ENCODE measurements around the gene PNPLA2.

The PNPLA2 gene

DNA sequence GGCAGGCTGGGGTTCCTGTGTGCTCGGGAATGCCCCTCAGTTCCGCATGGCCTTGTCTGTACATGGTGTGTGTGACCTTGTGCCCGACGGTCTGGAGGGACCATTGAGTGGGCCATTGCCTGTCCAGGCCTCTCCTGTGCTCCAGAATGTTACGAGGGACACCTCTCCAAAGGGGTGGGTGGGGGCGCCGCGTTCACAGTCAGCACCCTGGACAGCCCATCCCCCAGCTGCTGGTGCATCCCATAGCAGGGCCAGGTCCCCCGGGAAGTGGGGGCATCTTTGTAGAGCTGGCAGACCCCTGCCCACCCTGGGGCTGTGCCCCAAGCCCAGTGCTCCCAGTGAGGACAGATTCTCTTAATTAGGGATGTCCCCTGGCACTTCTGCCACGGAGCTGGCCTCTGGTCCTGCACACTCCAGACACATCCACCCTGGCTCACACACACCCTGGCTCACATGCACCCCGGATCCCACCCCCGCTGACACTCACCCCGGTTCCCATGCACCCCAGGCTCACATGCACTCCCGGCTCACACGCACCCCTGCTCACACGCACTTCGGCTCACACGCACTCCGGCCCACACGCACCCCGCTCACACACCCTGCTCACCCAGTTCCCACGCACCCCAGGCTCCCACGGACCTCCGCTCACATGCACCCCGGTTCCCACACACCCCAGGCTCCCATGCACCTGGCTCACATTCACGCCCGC lies 39.5 kb downstream of the PNPLA2 start:
- Histone ChIP-seq H3K27me3 (ENCODE audit: control insufficient read depth, insufficient read depth, low read length, poor library complexity, severe bottlenecking) (no peaks in the 10 kb centered on the region), H3K4me3 (ENCODE audit: insufficient read depth, low read depth, low read length) (no peak overlapping the region), H3K9me3 (ENCODE audit: control insufficient read depth, low read length) (no peaks in the 10 kb centered on the region), H3K27ac (ENCODE audit: insufficient read depth, low read depth, low read length, poor library complexity, severe bottlenecking) (no peak overlapping the region), H3K36me3 (ENCODE audit: control insufficient read depth, insufficient read depth, low read length) (no peaks in the 10 kb centered on the region), H3K4me1 (ENCODE audit: control insufficient read depth, insufficient read depth, low read length) (peaks cover 56% of the 10 kb centered on the region)
- WGBS, 2 experiments = 90 to 91% methylated on average over 27 of the region's 27 CpGs

DNA sequence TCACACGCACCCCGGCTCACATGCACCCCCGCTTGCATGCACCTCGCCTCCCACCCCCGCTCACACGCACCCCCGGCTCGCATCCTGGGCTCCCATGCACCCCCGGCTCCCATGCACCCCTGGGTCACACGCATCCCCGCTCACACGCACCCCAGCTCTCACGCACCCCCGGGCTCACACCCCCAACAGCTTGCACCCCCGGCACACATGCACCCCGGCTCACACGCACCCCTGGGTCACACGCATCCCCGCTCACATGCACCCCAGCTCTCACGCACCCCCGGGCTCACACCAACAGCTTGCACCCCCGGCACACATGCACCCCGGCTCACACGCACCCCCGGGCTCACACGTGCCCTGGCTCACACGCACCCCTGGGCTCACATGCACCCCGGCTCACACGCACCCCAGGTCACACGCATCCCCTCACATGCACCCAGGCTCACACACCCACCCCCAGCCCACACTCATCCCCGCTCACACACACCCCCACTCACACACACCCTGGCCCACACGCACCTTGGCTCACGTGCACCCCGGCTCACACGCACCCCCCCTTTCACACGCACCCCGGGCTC lies 40.1 kb downstream of the PNPLA2 start:
- H3K9me3 ChIP-seq (ENCODE audit: control insufficient read depth, low read length) = no peaks in the 10 kb centered on the region
- no peaks in the 10 kb centered on the region for H3K27me3 ChIP-seq (ENCODE audit: control insufficient read depth, insufficient read depth, low read length, poor library complexity, severe bottlenecking)
- H3K4me3 ChIP-seq (ENCODE audit: insufficient read depth, low read depth, low read length) = no peak overlapping the region
- no peaks in the 10 kb centered on the region for H3K36me3 ChIP-seq (ENCODE audit: control insufficient read depth, insufficient read depth, low read length)
- H3K4me1 ChIP-seq (ENCODE audit: control insufficient read depth, insufficient read depth, low read length) = peaks cover 57% of the 10 kb centered on the region
- no peak overlapping the region for H3K27ac ChIP-seq (ENCODE audit: insufficient read depth, low read depth, low read length, poor library complexity, severe bottlenecking)
- WGBS, 2 experiments = 95 to 96% methylated on average over 37 of the region's 37 CpGs

DNA sequence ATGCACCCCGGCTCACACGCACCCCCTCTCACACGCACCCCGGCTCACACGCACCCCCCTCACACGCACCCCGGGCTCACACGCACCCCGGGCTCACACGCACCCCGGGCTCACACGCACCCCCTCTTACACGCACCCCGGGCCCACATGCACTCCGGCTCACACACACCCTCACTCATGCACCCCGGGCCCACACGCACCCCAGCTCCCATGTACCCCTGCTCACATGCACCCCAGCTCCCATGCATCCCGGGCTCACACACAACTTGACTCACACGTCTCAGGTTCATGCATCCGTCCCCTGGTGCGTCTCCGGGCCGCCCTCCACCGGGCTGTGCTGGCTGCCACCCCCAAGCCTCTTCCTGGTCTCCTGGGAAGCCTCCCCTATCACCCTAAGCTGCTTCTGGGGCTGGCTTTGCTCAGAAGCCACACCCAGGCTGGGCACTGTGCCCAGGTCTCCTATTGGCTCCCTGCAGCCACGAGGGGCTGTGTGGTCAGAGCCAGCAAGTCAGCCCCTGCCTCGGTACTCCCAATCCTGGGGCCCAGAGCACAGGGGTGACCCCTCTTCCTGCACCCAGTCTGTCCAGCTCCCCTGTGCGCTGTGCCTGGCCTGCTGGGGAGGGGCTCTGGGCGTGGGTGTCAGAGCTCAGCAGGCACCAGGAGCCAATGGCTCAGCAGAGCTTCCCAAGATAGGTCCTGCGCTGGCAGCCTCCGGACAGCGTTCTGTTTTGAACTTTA lies 40.8 kb downstream of the PNPLA2 start:
- H3K4me1 ChIP-seq (ENCODE audit: control insufficient read depth, insufficient read depth, low read length) = peaks cover 50% of the 10 kb centered on the region
- no peaks in the 10 kb centered on the region for H3K27me3 ChIP-seq (ENCODE audit: control insufficient read depth, insufficient read depth, low read length, poor library complexity, severe bottlenecking)
- no peaks in the 10 kb centered on the region for H3K36me3 ChIP-seq (ENCODE audit: control insufficient read depth, insufficient read depth, low read length)
- no peaks in the 10 kb centered on the region for H3K9me3 ChIP-seq (ENCODE audit: control insufficient read depth, low read length)
- no peak overlapping the region for H3K27ac ChIP-seq (ENCODE audit: insufficient read depth, low read depth, low read length, poor library complexity, severe bottlenecking)
- 90% methylated on average over 26 of the region's 31 CpGs for WGBS, 2 experiments
- H3K4me3 ChIP-seq (ENCODE audit: insufficient read depth, low read depth, low read length) = no peak overlapping the region

DNA sequence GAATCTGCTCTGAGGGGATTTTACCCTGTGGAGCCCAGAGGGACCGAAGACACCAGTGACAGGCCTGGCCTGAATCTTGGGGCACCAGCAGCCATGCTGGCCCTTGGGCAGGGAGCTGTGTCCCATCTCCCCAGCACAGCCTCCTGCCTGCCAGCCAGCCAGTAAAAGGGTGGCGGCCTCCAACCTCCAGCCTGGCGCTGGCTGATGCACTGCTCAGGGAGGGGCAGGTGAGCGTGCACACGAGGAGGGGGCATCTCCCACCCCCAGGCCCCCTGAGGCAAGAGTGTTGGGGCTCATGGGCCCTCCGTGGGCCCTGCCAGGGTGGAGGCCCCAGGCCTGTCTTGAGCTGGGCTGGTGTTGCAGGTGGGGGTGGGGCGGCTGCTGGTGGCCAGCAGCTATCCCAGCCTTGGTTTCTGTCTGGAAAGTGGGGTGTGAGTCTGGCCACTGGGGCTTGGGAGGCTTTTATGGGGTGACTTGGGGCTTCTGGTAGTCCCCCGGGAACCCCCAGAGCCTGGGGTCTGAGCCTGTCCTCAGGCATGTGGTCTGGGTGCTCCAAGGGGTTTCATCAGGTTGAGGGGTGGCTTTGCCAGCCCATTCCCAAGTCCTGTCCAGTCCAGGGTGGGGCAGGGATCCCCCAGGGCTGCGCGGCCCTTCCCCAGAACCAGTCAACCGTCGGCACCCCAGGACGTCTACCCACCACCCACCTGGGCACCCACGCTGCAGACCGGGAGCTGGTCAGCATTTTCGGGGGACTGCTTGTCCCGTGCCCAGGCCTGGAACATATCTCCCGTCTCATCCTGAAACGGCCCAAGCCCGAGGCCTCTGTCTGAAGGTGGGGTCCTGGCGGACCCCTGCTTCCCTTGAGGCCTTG lies 41.8 kb downstream of the PNPLA2 start:
- H3K4me1 ChIP-seq (ENCODE audit: control insufficient read depth, insufficient read depth, low read length) = peaks cover 44% of the 10 kb centered on the region
- H3K4me3 ChIP-seq (ENCODE audit: insufficient read depth, low read depth, low read length) = no peak overlapping the region
- no peak overlapping the region for H3K27ac ChIP-seq (ENCODE audit: insufficient read depth, low read depth, low read length, poor library complexity, severe bottlenecking)
- H3K36me3 ChIP-seq (ENCODE audit: control insufficient read depth, insufficient read depth, low read length) = no peaks in the 10 kb centered on the region
- no peaks in the 10 kb centered on the region for H3K9me3 ChIP-seq (ENCODE audit: control insufficient read depth, low read length)
- 89 to 90% methylated on average over 21 of the region's 21 CpGs for WGBS, 2 experiments
- no peaks in the 10 kb centered on the region for H3K27me3 ChIP-seq (ENCODE audit: control insufficient read depth, insufficient read depth, low read length, poor library complexity, severe bottlenecking)

DNA sequence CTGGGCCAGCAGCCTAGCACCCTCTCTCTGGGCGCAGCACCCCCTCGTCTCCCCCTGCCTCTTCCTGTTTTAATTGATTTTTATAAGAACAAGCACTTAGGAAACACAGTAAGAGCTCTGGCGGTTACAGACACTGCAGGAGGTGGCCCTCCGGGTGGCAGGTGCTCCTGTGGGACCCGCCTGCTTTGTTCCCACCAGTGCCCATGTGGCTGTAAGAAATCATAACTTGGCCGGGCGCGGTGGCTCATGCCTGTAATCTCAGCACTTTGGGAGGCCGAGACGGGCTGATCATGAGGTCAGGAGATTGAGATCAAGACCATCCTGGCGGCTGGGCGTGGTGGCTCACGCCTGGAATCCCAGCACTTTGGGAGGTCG lies 42.4 kb downstream of the PNPLA2 start:
- H3K36me3 ChIP-seq (ENCODE audit: control insufficient read depth, insufficient read depth, low read length) = no peaks in the 10 kb centered on the region
- H3K27me3 ChIP-seq (ENCODE audit: control insufficient read depth, insufficient read depth, low read length, poor library complexity, severe bottlenecking) = no peaks in the 10 kb centered on the region
- no peak overlapping the region for H3K4me3 ChIP-seq (ENCODE audit: insufficient read depth, low read depth, low read length)
- H3K27ac ChIP-seq (ENCODE audit: insufficient read depth, low read depth, low read length, poor library complexity, severe bottlenecking) = no peak overlapping the region
- 93 to 96% methylated on average over 14 of the region's 14 CpGs for WGBS, 2 experiments
- H3K9me3 ChIP-seq (ENCODE audit: control insufficient read depth, low read length) = no peaks in the 10 kb centered on the region
- peaks cover 43% of the 10 kb centered on the region for H3K4me1 ChIP-seq (ENCODE audit: control insufficient read depth, insufficient read depth, low read length)

DNA sequence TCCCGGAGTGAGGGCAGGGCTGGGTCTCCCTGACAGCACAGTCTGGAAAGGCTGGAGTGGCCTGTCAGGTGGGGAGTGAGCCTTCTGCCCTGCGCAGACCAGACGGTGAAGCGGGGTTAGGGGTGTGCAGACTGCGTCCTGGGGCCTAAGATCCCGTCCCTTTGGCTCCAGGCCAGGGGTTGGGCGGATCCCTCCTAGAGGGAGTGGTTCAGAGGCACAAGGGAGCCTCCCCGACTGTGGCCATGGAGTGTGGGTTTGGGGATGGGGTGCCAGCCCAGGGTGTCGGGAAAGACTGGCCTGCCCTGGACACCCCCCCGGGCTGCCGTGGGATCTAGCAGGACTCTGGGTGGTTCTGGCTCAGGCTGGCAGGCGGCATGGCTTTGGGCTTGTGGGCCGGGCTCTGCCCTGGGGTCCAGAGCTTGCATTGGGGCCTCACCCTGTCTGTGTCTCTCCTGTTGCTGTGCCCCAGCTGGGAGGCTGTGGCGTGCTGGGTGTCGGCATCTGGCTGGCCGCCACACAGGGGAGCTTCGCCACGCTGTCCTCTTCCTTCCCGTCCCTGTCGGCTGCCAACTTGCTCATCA lies 43.5 kb downstream of the PNPLA2 start:
- H3K4me3 ChIP-seq (ENCODE audit: insufficient read depth, low read depth, low read length) = no peak overlapping the region
- WGBS, 2 experiments = 69 to 70% methylated on average over 20 of the region's 20 CpGs
- H3K4me1 ChIP-seq (ENCODE audit: control insufficient read depth, insufficient read depth, low read length) = peaks cover 35% of the 10 kb centered on the region
- H3K27ac ChIP-seq (ENCODE audit: insufficient read depth, low read depth, low read length, poor library complexity, severe bottlenecking) = no peak overlapping the region
- no peaks in the 10 kb centered on the region for H3K36me3 ChIP-seq (ENCODE audit: control insufficient read depth, insufficient read depth, low read length)
- H3K9me3 ChIP-seq (ENCODE audit: control insufficient read depth, low read length) = no peaks in the 10 kb centered on the region
- no peaks in the 10 kb centered on the region for H3K27me3 ChIP-seq (ENCODE audit: control insufficient read depth, insufficient read depth, low read length, poor library complexity, severe bottlenecking)

DNA sequence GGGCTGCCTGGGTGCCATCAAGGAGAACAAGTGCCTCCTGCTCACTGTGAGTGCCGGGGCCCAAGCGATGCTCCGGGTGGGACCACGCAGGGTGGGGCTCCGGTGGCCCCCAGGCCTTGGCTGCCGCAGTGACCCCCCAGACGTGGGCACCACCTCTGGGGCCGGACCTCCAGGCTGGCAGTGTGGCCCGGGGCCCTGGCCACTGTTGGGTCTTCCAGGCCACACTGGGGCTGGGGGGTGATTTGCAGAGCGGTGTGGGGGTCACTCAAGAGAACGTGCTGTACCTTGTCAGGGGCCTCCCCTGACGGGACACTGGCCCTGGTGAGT lies 43.9 kb downstream of the PNPLA2 start:
- Histone ChIP-seq H3K27me3 (ENCODE audit: control insufficient read depth, insufficient read depth, low read length, poor library complexity, severe bottlenecking) (no peaks in the 10 kb centered on the region), H3K9me3 (ENCODE audit: control insufficient read depth, low read length) (no peaks in the 10 kb centered on the region), H3K36me3 (ENCODE audit: control insufficient read depth, insufficient read depth, low read length) (no peaks in the 10 kb centered on the region), H3K4me1 (ENCODE audit: control insufficient read depth, insufficient read depth, low read length) (peaks cover 35% of the 10 kb centered on the region), H3K27ac (ENCODE audit: insufficient read depth, low read depth, low read length, poor library complexity, severe bottlenecking) (no peak overlapping the region), H3K4me3 (ENCODE audit: insufficient read depth, low read depth, low read length) (no peak overlapping the region)
- WGBS, 2 experiments = 73 to 79% methylated on average over 12 of the region's 12 CpGs

DNA sequence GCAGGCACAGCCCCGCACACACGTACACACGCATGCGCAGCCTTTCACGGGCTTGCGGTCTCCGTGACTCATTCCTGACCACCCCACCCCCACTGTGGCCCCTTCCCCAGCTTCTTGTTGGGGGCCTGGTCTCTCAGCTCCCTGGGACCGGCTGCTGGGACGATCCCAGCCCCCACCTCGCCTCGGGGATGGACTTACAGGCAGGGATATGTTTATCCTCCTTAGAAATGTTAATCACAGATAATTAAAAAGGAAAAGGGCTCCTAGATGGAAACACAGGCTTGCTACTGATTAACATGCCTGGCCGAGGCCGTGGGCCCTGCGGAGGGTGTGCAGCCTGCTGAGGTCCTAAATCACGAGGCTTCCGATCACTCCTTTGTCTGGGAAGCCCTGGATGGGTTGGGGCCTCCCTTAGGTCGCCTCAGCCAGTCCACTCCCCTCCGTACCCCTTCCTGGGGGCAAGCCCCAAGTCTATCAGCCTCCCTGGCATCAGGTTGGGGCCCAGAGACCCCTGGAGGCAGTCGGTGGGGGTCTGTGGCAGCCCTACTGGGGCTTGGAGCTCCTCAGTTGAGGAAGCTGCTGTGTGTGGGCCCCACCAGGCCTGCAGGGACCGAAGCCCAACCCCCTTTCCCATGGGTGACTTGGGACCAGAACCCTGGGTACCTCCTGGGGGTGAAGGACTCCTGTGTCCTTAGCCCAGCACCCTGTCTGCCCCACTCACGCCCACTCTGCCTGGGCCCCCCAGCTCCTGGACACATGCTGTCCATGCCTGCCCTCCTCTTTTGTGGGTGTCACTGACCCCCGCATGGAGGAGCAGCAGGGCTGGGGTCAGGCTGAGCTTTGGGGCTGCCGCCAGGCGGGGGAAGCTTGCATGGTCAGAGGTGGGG lies 44.6 kb downstream of the PNPLA2 start:
- H3K4me3 ChIP-seq (ENCODE audit: insufficient read depth, low read depth, low read length) = no peak overlapping the region
- no peaks in the 10 kb centered on the region for H3K27me3 ChIP-seq (ENCODE audit: control insufficient read depth, insufficient read depth, low read length, poor library complexity, severe bottlenecking)
- H3K27ac ChIP-seq (ENCODE audit: insufficient read depth, low read depth, low read length, poor library complexity, severe bottlenecking) = no peak overlapping the region
- H3K9me3 ChIP-seq (ENCODE audit: control insufficient read depth, low read length) = no peaks in the 10 kb centered on the region
- H3K36me3 ChIP-seq (ENCODE audit: control insufficient read depth, insufficient read depth, low read length) = no peaks in the 10 kb centered on the region
- H3K4me1 ChIP-seq (ENCODE audit: control insufficient read depth, insufficient read depth, low read length) = peaks cover 35% of the 10 kb centered on the region
- WGBS, 2 experiments = 49 to 55% methylated on average over 23 to 24 of the region's 24 CpGs

Measured in ectodermal cell (in vitro differentiated cells).